KOPT-K1 (cell line): ENCODE results near the gene EYA4.

Experiments
- H3K27ac ChIP-seq: fragments of 200-600 bp; sonication (generic); 2 replicates; pipeline ENCODE4 v1.5.1; 2016; ENCODE audit warnings: antibody characterized with exemption, mild to moderate bottlenecking, low read depth, low read length; ENCODE audit not compliant: poor library complexity, severe bottlenecking
- H3K36me3 ChIP-seq: fragments of 200-600 bp; sonication (generic); 2 replicates; pipeline ENCODE4 v1.5.1; 2017; ENCODE audit warnings: antibody characterized with exemption, mild to moderate bottlenecking, low read length, moderate library complexity; ENCODE audit not compliant: insufficient read depth
- H3K9me3 ChIP-seq: fragments of 200-600 bp; sonication (generic); 2 replicates; pipeline ENCODE4 v1.5.1; 2017; ENCODE audit warnings: antibody characterized with exemption, low read length, mild to moderate bottlenecking; ENCODE audit not compliant: insufficient read depth, poor library complexity, severe bottlenecking

EYA4 gene

GRCh38 chr6:133341607-133342158 is 100.5 kb downstream of the EYA4 start:
- Histone ChIP-seq H3K36me3 (no peaks in the 10 kb centered on the region), H3K9me3 (no peaks in the 10 kb centered on the region), H3K27ac (no peak overlapping the region)

GRCh38 chr6:133343220-133343619 is 102.1 kb downstream of the EYA4 start:
- H3K27ac ChIP-seq, result no peak overlapping the region
- no peaks in the 10 kb centered on the region for H3K36me3 ChIP-seq
- no peaks in the 10 kb centered on the region for H3K9me3 ChIP-seq

GRCh38 chr6:133348846-133349245 is 107.7 kb downstream of the EYA4 start:
- Histone ChIP-seq H3K9me3 (no peaks in the 10 kb centered on the region), H3K36me3 (no peaks in the 10 kb centered on the region), H3K27ac (no peak overlapping the region)

- no peaks in the 10 kb centered on the region for H3K9me3 ChIP-seq
- no peak overlapping the region for H3K27ac ChIP-seq
- H3K36me3 ChIP-seq, result no peaks in the 10 kb centered on the region
These were observed 109.8 kb downstream of the EYA4 start for GRCh38 chr6:133350928-133351327.

GRCh38 chr6:133352046-133352445 is 110.9 kb downstream of the EYA4 start:
- no peaks in the 10 kb centered on the region for H3K36me3 ChIP-seq
- H3K27ac ChIP-seq, result no peak overlapping the region
- H3K9me3 ChIP-seq, result no peaks in the 10 kb centered on the region

- Histone ChIP-seq H3K27ac (no peak overlapping the region), H3K36me3 (no peaks in the 10 kb centered on the region), H3K9me3 (no peaks in the 10 kb centered on the region)
These were observed 111.9 kb downstream of the EYA4 start for GRCh38 chr6:133353061-133353460.

GRCh38 chr6:133355922-133356321 is 114.8 kb downstream of the EYA4 start:
- Histone ChIP-seq H3K9me3 (no peaks in the 10 kb centered on the region), H3K27ac (no peak overlapping the region), H3K36me3 (no peaks in the 10 kb centered on the region)

GRCh38 chr6:133358574-133359150 is 117.5 kb downstream of the EYA4 start:
- no peak overlapping the region for H3K27ac ChIP-seq
- no peaks in the 10 kb centered on the region for H3K36me3 ChIP-seq
- H3K9me3 ChIP-seq, result no peaks in the 10 kb centered on the region

- H3K36me3 ChIP-seq, result no peaks in the 10 kb centered on the region
- no peaks in the 10 kb centered on the region for H3K9me3 ChIP-seq
- no peak overlapping the region for H3K27ac ChIP-seq
These were observed 118.1 kb downstream of the EYA4 start for GRCh38 chr6:133359256-133359655.

- H3K27ac ChIP-seq, result no peak overlapping the region
- no peaks in the 10 kb centered on the region for H3K9me3 ChIP-seq
- H3K36me3 ChIP-seq, result no peaks in the 10 kb centered on the region
These were observed 118.6 kb downstream of the EYA4 start for GRCh38 chr6:133359760-133360159.

- no peak overlapping the region for H3K27ac ChIP-seq
- H3K9me3 ChIP-seq, result no peaks in the 10 kb centered on the region
- H3K36me3 ChIP-seq, result no peaks in the 10 kb centered on the region
These were observed 119.0 kb downstream of the EYA4 start for GRCh38 chr6:133360194-133360593.

GRCh38 chr6:133362813-133363212 is 121.7 kb downstream of the EYA4 start:
- Histone ChIP-seq H3K36me3 (no peaks in the 10 kb centered on the region), H3K9me3 (no peaks in the 10 kb centered on the region), H3K27ac (no peak overlapping the region)

GRCh38 chr6:133368664-133369063 is 127.5 kb downstream of the EYA4 start:
- H3K36me3 ChIP-seq, result no peaks in the 10 kb centered on the region
- no peaks in the 10 kb centered on the region for H3K9me3 ChIP-seq
- no peak overlapping the region for H3K27ac ChIP-seq

- Histone ChIP-seq H3K27ac (no peak overlapping the region), H3K9me3 (no peaks in the 10 kb centered on the region), H3K36me3 (no peaks in the 10 kb centered on the region)
These were observed 128.7 kb downstream of the EYA4 start for GRCh38 chr6:133369773-133370272.

- Histone ChIP-seq H3K27ac (no peak overlapping the region), H3K36me3 (no peaks in the 10 kb centered on the region), H3K9me3 (no peaks in the 10 kb centered on the region)
These were observed 135.6 kb downstream of the EYA4 start for GRCh38 chr6:133376743-133377142.

GRCh38 chr6:133377219-133377618 is 136.1 kb downstream of the EYA4 start:
- Histone ChIP-seq H3K9me3 (no peaks in the 10 kb centered on the region), H3K36me3 (no peaks in the 10 kb centered on the region), H3K27ac (no peak overlapping the region)
